HG02798 (cell line): ENCODE measurements around the gene SLC25A17.
"Not testable (repeated sequence)": the region's sequence is repeated elsewhere in the genome, so short reads cannot be mapped to it uniquely, and the experiment has no call there.

ENCODE experiments used
- ATAC-seq: cut with Tn5 transposase; IDR thresholded peaks from one replicate; pipeline ENCODE4 v1.9.1; 2021; ENCODE audit warnings: mild to moderate bottlenecking; ENCODE audit not compliant: unreplicated experiment, poor library complexity

The SLC25A17 gene

GRCh38 chr22:40759294-40759840, 59.8 kb downstream of the SLC25A17 start:
- ATAC-seq, result no peak

DNA sequence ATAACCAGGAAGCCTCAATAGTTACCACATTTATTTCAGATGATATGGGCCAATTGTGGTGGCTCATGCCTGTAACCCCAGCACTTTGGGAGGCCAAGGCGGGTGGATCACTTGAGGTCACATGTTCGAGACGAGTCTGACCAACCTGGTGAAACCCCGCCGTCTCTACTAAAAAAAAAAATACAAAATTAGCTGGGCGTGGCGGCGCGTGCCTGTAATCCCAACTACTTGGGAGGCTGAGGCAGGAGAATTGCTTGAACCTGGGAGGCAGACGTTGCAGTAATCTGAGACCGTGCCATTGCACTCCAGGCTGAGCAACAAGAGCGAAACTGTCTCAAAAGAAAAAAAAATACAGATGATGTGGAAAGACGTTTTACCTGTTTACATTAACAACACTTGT, 60.3 kb downstream of the SLC25A17 start:
- ATAC-seq, result not testable (repeated sequence)

DNA sequence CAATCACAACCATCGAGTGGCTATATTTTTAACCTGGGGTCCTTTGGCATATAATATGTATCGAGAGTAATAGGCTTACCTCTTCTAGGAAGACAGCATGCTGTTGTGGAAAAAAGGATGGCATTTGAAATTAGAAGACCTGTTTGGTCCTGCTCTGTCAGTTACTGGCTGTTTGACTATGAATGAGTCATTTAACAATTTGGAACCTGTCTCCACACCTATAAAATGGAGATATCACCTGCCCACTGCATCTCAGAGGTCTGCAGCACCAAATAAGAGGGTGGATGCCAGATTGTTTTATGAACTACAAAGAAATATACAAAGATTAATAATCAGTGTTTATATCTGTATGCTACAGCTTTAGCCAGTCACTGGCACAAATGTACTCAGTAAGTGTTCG, 60.8 kb downstream of the SLC25A17 start:
- no peak for ATAC-seq

DNA sequence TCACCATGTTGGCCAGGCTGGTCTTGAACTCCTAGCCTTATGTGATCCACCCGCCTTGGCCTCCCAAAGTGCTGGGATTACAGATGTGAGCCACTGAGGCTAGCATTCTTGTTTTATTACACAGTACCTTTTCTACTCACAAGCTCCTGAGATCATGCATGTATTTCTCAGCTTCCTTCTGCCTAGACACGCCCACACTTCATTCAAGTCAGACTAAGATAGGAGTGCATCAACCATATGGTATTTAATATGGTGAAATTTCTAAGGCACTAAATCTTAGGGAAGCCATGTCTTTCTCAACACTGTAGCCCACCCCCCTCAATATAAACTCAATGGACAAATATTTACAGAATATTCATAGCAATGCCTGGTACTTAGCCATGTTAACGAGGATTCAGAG, 62.1 kb downstream of the SLC25A17 start:
- no peak for ATAC-seq

DNA sequence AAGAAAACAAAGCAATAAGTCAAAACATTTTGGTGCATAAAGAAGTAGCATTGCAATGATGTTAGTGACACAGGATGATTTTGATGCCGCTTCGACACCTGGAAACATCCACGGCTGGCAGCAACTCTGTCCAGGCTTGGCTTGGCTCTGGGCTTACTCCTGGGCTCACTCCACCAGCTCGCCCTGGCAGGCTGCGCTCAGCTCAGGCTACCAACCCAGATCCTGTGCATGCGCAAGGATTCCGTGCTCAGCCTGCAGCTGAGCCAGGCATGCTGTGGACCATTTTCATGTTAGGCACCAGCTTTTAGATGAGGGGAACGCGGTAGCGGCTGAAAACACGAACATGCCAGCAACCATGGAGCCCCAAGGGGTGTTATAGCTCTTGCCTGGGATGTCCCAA, 66.0 kb downstream of the SLC25A17 start:
- no peak for ATAC-seq

- no peak for ATAC-seq
Observed at GRCh38 chr22:40751250-40751649, 67.9 kb downstream of the SLC25A17 start.

DNA sequence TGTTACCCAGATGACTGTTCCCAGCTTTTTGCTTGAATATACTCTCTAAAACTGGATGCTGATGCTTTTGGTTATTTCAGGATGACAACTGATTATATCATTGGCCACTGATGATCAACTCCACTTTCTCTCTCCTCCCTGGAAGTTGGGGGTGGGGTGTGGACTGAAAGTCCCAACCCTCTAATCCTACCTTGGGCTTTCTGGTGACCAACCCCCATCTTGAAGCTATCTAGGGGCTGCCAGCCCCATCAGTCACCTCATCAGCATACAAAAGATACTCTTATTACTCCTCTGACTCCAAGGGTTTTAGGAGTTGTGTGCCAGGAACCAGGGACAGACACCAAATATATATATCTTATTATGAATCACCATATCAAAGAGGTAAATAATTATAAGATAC, 69.3 kb downstream of the SLC25A17 start:
- ATAC-seq, result no peak

DNA sequence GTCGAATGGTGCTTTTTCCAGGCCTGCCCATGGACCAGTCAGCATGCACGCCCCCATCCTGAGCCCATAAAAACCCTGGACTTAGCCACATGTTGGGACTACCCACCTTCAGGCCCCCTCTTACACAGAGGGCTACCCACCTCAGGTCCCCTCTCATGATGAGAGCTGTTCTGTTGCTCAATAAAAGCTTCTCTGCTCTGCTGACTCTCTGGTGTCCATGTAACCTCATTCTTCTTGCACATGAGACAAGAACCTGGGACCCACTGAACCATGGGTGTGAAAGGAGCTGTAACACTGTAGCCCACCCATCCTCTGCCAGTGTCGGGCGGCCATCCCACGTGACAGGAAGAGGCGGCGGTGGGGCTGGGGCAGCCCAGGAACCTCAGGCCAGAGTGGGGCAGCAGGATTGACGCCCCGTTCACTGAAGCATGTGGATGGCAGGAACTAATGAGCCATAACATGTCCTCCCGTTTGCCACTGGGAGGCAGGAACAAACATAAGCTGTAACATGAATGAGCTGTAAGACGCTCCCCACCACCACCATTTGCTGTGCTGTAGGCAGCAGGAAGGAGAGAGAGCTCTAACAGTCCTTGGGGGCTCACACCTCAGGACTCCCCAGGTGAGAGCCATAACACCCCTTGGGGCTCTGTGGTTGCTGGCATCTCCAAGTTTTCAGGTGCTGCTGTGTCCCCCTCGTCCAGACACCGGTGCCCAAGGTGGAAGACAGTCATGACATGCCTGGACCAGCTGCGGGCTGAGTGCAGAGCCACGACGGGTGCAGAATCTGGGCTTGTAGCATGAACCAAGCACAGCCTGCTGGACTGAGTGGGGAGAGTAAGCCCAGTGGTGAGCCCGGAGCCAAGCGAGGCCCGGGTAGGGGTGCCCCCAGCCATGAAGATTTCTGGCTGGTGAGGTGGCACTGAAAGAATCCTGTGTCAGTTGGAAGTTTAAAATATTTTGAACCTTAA, 70.5 kb downstream of the SLC25A17 start:
- no peak for ATAC-seq

DNA sequence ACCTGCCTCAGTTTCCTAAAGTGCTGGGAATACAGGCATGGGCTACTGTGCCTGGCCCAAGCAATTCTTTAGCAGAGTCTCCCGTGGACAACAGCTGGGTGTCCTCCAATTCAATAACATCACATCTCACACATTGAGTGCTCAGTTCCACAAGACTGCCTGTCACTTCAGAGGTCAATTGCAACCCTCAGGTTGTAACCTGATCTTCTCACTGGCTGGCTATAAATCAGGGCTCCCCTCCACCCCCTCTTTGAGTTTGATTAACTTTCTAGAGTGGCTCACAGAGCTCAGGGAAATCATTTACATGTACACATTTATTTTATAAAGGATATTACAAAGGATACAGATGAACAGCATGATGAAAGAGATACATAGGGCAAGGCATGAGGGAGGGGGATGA, 71.8 kb downstream of the SLC25A17 start:
- no peak for ATAC-seq

GRCh38 chr22:40746428-40747220, 72.5 kb downstream of the SLC25A17 start:
- ATAC-seq, result no peak

DNA sequence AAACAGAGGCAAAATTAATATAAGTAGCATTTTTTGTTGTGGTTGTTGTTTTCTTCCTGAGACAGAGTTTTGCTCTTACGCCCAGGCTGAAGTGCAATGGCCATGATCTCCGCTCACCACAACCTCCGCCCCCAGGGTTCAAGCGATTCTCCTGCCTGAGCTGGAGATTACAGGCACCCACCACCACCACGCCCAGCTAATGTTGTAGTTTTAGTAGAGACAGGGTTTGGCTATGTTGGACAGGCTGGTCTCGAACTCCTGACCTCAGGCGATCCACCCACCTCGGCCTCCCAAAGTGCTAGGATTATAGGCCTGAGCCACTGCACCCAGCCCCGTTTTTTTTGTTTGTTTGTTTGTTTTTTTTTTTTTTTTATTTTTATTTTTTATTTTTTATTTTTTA, 75.4 kb downstream of the SLC25A17 start:
- no peak for ATAC-seq

DNA sequence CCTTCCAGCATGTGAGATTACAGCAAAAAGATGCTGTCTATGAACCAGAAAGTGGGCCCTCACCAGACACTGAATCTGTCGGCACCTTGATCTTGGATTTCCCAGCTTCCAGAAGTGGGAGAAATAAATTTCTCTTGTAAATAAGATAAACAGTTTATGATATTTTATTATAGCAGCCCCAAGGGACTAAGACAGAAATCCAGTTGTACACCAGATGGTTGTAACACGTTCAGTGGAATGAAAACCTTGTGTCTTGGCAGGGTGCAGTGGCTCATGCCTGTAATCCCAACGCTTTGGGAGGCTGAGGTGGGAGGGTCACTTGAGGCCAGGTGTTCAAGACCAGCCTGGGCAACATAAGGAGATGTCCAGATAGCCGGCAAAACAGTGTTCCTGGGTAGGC, 78.0 kb downstream of the SLC25A17 start:
- ATAC-seq, result no peak

- no peak for ATAC-seq
Observed at GRCh38 chr22:40739721-40740120, 79.4 kb downstream of the SLC25A17 start.

GRCh38 chr22:40733919-40734318, 85.2 kb downstream of the SLC25A17 start:
- no peak for ATAC-seq

DNA sequence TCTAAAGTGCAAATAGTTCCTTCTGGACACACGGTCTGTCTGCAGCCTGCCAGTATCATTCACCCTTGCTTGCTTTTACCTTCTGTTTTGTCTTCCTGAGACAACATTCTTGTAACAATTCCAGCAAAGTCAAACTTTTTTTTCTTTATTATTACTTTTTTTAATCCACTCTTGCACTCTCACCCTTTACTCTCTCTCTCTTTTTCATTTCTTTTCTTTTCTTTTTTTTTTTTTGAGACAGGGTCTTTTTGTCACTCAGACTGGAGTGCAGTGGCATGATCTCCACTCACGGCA, 86.2 kb downstream of the SLC25A17 start:
- ATAC-seq, result no peak

DNA sequence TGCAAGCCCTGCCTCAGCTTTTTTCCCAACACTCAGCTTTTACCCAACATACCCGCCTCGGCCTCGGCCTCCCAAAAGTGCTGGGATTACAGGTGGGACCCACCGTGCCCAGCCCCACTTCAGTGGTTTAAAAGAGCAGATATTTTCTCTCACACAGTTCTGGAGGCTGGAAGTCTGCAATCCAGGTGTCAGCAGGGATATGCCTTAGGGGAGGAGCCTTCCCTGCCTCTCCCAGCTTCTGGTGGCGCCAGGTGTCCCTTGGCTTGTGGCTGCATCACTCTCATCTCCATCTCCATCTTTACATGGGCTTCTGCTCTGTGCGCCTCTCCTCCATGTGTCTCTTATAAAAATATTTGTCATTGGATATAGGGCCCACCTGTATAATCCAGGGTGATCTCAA, 89.9 kb downstream of the SLC25A17 start:
- no peak for ATAC-seq

GRCh38 chr22:40728731-40729189, 90.4 kb downstream of the SLC25A17 start:
- no peak for ATAC-seq

DNA sequence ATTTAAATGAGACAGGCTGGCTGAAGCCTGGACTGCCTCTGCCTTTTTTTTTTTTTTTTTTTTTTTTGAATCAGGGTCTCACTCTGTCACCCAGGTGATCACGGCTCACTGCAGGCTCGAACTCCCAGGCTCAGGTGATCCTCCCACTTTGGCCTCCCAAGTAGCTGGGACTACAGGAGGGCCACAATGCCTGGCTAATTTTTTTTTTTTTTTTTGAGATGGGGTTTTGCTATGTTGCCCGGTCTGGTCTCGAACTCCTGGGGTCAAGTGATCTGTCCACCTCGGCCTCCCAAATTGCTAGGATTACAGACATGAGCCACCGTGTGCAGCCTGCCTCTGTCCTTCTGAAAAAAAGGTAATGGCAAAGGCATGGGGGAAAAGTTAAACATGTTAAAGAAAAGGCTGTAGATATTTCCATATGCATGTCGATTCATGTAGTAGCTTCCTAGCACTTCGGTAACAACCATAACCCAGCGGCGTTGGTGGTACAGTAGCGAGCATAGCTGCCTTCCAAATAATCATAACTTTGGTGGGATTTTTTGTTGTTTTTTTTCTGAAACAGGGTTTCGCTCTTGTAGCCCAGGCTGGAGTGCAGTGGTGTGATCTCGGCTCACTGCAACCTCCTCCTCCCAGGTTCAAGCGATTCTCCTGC, 91.1 kb downstream of the SLC25A17 start:
- ATAC-seq, result no peak

GRCh38 chr22:40727070-40727963, 91.8 kb downstream of the SLC25A17 start:
- ATAC-seq, result no peak

GRCh38 chr22:40726514-40726913, 92.6 kb downstream of the SLC25A17 start:
- no peak for ATAC-seq
